ENCODE data around the gene SF3B4.

DNA sequence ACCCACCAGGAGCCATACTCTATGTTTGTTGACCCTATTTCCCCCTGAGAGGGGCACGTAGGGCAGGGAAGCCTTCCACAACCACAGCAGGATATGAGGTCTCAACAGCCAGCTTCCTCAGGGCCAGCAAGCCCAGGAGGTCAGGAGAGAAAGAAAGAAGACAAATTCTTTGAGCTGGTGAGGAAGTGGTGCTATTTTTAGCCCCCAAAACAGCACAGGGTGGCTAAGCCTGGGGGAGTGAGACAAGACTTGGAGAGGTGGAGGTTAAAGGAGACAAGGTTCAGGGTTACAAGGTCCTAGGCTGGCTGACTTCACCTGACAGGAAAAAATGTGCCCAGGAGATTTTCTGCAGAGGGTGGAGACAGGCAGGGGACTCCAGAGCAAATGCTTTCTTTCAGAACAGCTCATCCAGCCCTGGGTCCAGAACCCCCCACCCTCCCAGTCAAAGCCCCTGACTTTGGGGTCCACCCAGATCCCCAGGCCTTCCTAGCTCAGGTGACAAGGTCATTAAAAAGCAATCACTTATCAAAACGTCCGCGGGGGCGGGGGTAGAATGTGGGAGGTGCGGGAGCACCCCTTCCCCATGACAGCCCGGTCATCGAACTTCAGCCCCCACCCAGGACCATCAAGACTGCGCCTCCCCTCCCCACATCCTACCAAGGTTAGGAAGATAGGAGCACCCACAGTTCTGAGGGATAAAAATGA lies 11.3 kb downstream of the SF3B4 start:
- TF ChIP-seq POLR2A (IDR thresholded peaks at IDR 0.05) (no peak), CTCF (IDR thresholded peaks at IDR 0.05 in 4 of 5, conservative IDR thresholded peaks at IDR 0.05 in 1 of 5) (no peak)

Data from gastrocnemius medialis (tissue), 4 donors.